Testis (tissue), 2 donors: ENCODE data around the gene SLC4A4.

Source experiments
- CTCF ChIP-seq, 3 experiments: fragments of 450-650 bp in 2 of 3; fragments of 200-600 bp in 1 of 3; sonication (generic) in 1 of 3; IDR thresholded peaks; one replicate each; pipeline ENCODE4 v1.5.1; 2016 to 2019; ENCODE audit warnings: antibody characterized with exemption in 3 of 3, mild to moderate bottlenecking in 2 of 3, moderate library complexity in 1 of 3
- POLR2A ChIP-seq: fragments of 450-650 bp; IDR thresholded peaks from one replicate; pipeline ENCODE4 v1.6.1; 2017; ENCODE audit warnings: antibody characterized with exemption, mild to moderate bottlenecking, moderate library complexity

GRCh38 chr4:71614621-71615020, 275.8 kb downstream of the SLC4A4 start:
- no peak for TF ChIP-seq CTCF (IDR thresholded peaks at IDR 0.05)
- TF ChIP-seq POLR2A = no peak
